GM23338 (cell line): Measurements from ENCODE around the gene SLC26A6. TPM values are rescaled to one million over a fixed set of nuclear protein-coding genes. Genes with fewer than 3 reads are reported as not detected.

Experiments used
- ATAC-seq: fragments of 200-7000 bp; cut with Tn5 transposase; 3 replicates; pipeline ENCODE4 v1.9.1; 2020
- DNase-seq: peaks from one replicate; pipeline ENCODE4 v3.0.0-alpha.2; 2015; ENCODE audit warnings: low spot score
- H2AFZ ChIP-seq: fragments of 200-600 bp; sonication (generic); 2 replicates; pipeline ENCODE4 v1.8.0; 2016; ENCODE audit warnings: antibody characterized with exemption, mild to moderate bottlenecking, moderate library complexity
- H3F3A ChIP-seq: fragments of 200-600 bp; sonication (generic); replicated peaks from 2 replicates; pipeline ENCODE4 v1.8.0; 2017; ENCODE audit warnings: antibody characterized with exemption, mixed run types, low read depth
- H3K27ac ChIP-seq: fragments of 200-600 bp; sonication (generic); 2 replicates; pipeline ENCODE4 v1.6.1; 2016; ENCODE audit warnings: low read depth
- H3K27me3 ChIP-seq: fragments of 200-600 bp; sonication (generic); 2 replicates; pipeline ENCODE4 v1.8.0; 2016; ENCODE audit warnings: mild to moderate bottlenecking, mixed run types, moderate library complexity; ENCODE audit not compliant: insufficient read depth
- H3K36me3 ChIP-seq: fragments of 200-600 bp; sonication (generic); 2 replicates; pipeline ENCODE4 v1.8.0; 2016; ENCODE audit warnings: mild to moderate bottlenecking; ENCODE audit not compliant: insufficient read depth
- H3K4me1 ChIP-seq: fragments of 200-600 bp; sonication (generic); 2 replicates; pipeline ENCODE4 v1.8.0; 2016; ENCODE audit warnings: mild to moderate bottlenecking, moderate library complexity; ENCODE audit not compliant: insufficient read depth
- H3K4me2 ChIP-seq: fragments of 200-600 bp; sonication (generic); 2 replicates; pipeline ENCODE4 v1.7.1; 2017; ENCODE audit warnings: mixed run types
- H3K4me3 ChIP-seq: fragments of 200-600 bp; sonication (generic); 2 replicates; pipeline ENCODE4 v1.6.1; 2016; ENCODE audit warnings: mixed run types
- H3K79me2 ChIP-seq: fragments of 200-600 bp; sonication (generic); replicated peaks from 2 replicates; pipeline ENCODE4 v1.8.0; 2017; ENCODE audit warnings: mild to moderate bottlenecking; ENCODE audit not compliant: insufficient read depth
- H3K9me2 ChIP-seq: fragments of 200-600 bp; sonication (generic); 2 replicates; pipeline ENCODE4 v1.8.0; 2017; ENCODE audit not compliant: insufficient read depth
- H4K20me1 ChIP-seq: fragments of 200-600 bp; sonication (generic); replicated peaks from 2 replicates; pipeline ENCODE4 v1.8.0; 2017; ENCODE audit warnings: mild to moderate bottlenecking; ENCODE audit not compliant: insufficient read depth
- H3K27ac Mint-ChIP-seq: 2 replicates; pipeline ENCODE4 v1.8.0; 2020; ENCODE audit warnings: inconsistent platforms, mild to moderate bottlenecking, moderate library complexity, mixed read lengths
- H3K27me3 Mint-ChIP-seq: 3 replicates; pipeline ENCODE4 v1.8.0; 2022; ENCODE audit warnings: low read depth, mild to moderate bottlenecking, moderate library complexity, mixed read lengths, inconsistent platforms; ENCODE audit not compliant: insufficient read depth, poor library complexity
- H3K36me3 Mint-ChIP-seq: 3 replicates; pipeline ENCODE4 v1.8.0; 2021; ENCODE audit warnings: low read depth, mild to moderate bottlenecking, inconsistent platforms, moderate library complexity, mixed read lengths
- H3K4me1 Mint-ChIP-seq: 3 replicates; pipeline ENCODE4 v1.8.0; 2020; ENCODE audit warnings: mild to moderate bottlenecking, inconsistent platforms, mixed read lengths
- H3K4me3 Mint-ChIP-seq: 3 replicates; pipeline ENCODE4 v1.8.0; 2021; ENCODE audit warnings: moderate library complexity, mild to moderate bottlenecking, inconsistent platforms, mixed read lengths
- H3K9me3 Mint-ChIP-seq: 3 replicates; pipeline ENCODE4 v1.8.0; 2020; ENCODE audit warnings: moderate library complexity, mild to moderate bottlenecking, inconsistent platforms, mixed read lengths
- CREB1 ChIP-seq: fragments of 250-450 bp; sonication (Bioruptor Pico); IDR thresholded peaks from 2 replicates; pipeline ENCODE4 v1.5.0; 2020; ENCODE audit warnings: low read depth, mild to moderate bottlenecking, moderate library complexity
- CTCF ChIP-seq, 2 experiments: fragments of 200-600 bp in 1 of 2; sonication (generic) in 1 of 2; conservative IDR thresholded peaks; 2 replicates each; pipeline versions ENCODE4 v1.5.1 to v1.6.1; 2016 to 2017; ENCODE audit warnings: antibody characterized with exemption in 2 of 2, low read depth in 2 of 2, mild to moderate bottlenecking in 2 of 2, moderate library complexity in 1 of 2
- ETS1 ChIP-seq: IDR thresholded peaks from 2 replicates; pipeline ENCODE4 v1.6.1; 2016; ENCODE audit warnings: antibody characterized with exemption
- JUNB ChIP-seq: IDR thresholded peaks from one replicate; pipeline ENCODE4 v1.6.1; 2016; ENCODE audit warnings: antibody characterized with exemption; ENCODE audit not compliant: unreplicated experiment
- NANOG ChIP-seq: IDR thresholded peaks from 2 replicates; pipeline ENCODE4 v1.6.1; 2016; ENCODE audit warnings: antibody characterized with exemption, borderline replicate concordance
- REST ChIP-seq: IDR thresholded peaks from one replicate; pipeline ENCODE4 v1.6.1; 2018; ENCODE audit warnings: antibody characterized with exemption; ENCODE audit not compliant: unreplicated experiment
- ZNF114 ChIP-seq: fragments of 250-450 bp; sonication (Bioruptor Pico); IDR thresholded peaks from 2 replicates; pipeline ENCODE4 v1.5.0; 2020; ENCODE audit warnings: mild to moderate bottlenecking, moderate library complexity
- ZNF331 ChIP-seq: fragments of 250-450 bp; sonication (Bioruptor Pico); IDR thresholded peaks from 2 replicates; pipeline ENCODE4 v1.5.0; 2020; ENCODE audit warnings: low read depth, mild to moderate bottlenecking, moderate library complexity
- ZNF462 ChIP-seq: fragments of 250-450 bp; sonication (Bioruptor Pico); IDR thresholded peaks from 2 replicates; pipeline ENCODE4 v1.5.0; 2020; ENCODE audit warnings: mild to moderate bottlenecking, moderate library complexity
- polyA plus RNA-seq: library from polyadenylated mRNA; unstranded; fragments of >200 nt; fragmentation: Nextera tagmentation; extraction: Ambion mirVana; gene quantifications from 2 replicates; pipeline ENCODE4 v1.2.1, GENCODE V29; 2016
- total RNA-seq: library from RNA; depleted of rRNA; stranded (reverse); fragments of >200 nt; shearing (Covaris generic); gene quantifications from 2 replicates; pipeline ENCODE4 v1.2.3, GENCODE V29; 2014

Gene SLC26A6
- total and polyA plus RNA-seq, 2 experiments from 2014 or later = 34.3 to 96.4 TPM

GRCh38 chr3:48593337-48593736, 41.9 kb downstream of the SLC26A6 start (continued):
- no peak for TF ChIP-seq CTCF (conservative IDR thresholded peaks at IDR 0.05; ENCODE audit: low read depth in 2 of 2)
- TF ChIP-seq ZNF331 (CRISPR knock-in tag) = no peak
- TF ChIP-seq ETS1 = no peak
- TF ChIP-seq JUNB = no peak
- TF ChIP-seq REST = no peak
- no peak for TF ChIP-seq ZNF114 (CRISPR knock-in tag)

GRCh38 chr3:48592519-48593087, 42.7 kb downstream of the SLC26A6 start:
- Histone ChIP-seq H3K27ac (no peak overlapping the region), H3K36me3 (no peaks in the 10 kb centered on the region), H3K4me3 (no peak overlapping the region), H3K4me1 (peaks cover 17% of the 10 kb centered on the region; the same call in 1 of the 2 replicates), H2AFZ (no peak overlapping the region), H3K4me2 (no peak overlapping the region), H4K20me1 (no peaks in the 10 kb centered on the region; the same call in 1 of the 2 replicates), H3K9me2 (no peaks in the 10 kb centered on the region), H3K27me3 (peaks cover 11% of the 10 kb centered on the region; the same call in 1 of the 2 replicates), H3F3A (0 out of 2 replicates have a peak, but pooled peaks cover 7% of the 10 kb centered on the region), H3K79me2 (no peaks in the 10 kb centered on the region)
- peaks cover 6% of the 10 kb centered on the region for H3K36me3 Mint-ChIP-seq
- DNase-seq (no peak), ATAC-seq (no peak)
- no peaks in the 10 kb centered on the region for H3K9me3 Mint-ChIP-seq
- H3K4me3 Mint-ChIP-seq = no peak overlapping the region
- no peak overlapping the region for H3K27ac Mint-ChIP-seq
- peaks cover 22% of the 10 kb centered on the region for H3K27me3 Mint-ChIP-seq
- peaks cover 21% of the 10 kb centered on the region for H3K4me1 Mint-ChIP-seq
- no peak for TF ChIP-seq CTCF (conservative IDR thresholded peaks at IDR 0.05; ENCODE audit: low read depth in 2 of 2)
- TF ChIP-seq ZNF114 (CRISPR knock-in tag) = no peak
- no peak for TF ChIP-seq CREB1 (CRISPR knock-in tag)
- no peak for TF ChIP-seq NANOG
- TF ChIP-seq ZNF462 (CRISPR knock-in tag) = no peak
